Right forelimb (tissue), 1 donor: ENCODE measurements around the gene RNF166.

Experiments used
- DNase-seq: peaks from one replicate; pipeline ENCODE4 v3.0.0-alpha.2; 2018

The RNF166 gene

GRCh38 chr16:88691129-88691813 lies 14.9 kb downstream of the RNF166 start:
- DNase-seq = no peak

DNA sequence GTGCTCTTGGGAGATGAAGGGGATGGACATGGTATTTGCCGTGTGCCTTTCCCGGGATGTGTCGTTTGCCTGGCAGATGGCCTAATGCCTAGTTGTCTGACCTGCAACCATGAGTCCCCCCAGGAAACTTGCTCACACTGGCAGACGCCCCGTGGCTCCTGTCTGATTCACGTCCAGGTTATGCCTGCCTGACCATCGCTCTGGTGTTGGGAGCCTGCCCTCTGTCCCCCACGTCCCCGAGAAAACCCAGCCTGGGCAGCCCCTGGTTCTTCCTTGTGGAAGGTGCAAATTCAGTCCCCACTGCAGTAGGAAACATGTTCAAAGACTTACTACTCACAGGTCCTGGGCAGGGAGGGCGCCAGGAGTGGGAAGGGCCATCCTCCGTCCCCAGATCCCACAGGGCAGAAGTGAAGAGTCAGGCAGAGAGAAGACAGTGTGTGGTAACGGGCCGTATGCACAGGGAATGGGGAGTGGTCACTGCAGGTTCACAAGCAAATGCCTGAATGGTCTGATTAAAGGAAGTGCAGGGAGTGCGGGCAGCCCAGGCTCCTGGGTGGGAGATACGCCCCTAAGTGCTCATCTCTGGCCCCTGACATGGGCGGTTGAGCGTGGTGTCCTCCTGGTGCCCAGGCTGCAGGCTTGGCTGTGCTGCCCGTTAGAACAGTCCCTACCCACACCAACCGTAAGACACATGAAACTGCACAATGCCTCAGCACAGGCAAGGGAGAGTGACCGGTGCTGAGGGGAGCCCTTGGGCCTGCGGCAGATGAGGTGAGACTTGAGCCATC lies 15.7 kb downstream of the RNF166 start:
- DNase-seq = no peak

DNA sequence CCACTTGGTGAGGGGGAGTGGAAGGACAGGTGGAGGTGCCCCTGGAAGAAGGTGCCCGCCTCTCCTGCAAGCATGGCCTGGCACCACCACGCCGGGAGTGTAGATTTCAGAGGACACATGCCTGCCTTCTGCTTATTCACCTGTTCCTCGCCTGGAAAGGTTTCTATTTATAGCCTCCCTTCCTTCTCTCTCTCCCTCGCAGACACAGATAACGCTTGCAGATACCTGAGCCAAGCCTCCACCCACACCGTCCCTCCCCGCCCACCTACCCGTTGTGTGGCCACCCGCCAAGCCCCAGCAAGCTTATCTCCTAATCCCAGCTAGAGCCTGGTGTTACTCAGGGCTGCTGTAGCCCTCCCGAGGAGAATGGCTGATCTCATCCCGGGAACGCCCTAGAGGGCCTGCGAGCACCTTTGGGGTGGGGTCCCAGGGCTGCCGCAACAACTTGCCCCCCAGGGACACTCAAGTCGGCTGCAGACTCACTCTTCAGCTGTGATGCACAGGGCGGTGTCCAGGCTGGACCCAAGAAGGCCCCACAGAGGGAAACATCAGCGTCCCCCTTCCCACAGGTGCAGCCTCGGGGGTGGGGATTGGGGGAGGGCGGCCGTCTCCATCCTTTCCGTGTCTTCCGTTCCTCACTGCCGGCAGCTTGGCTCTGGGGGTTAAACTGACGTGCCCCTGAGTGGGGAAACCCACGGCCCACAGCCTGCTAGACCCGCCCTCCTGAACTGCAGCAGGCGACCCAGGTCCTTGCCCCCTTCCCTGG lies 18.0 kb downstream of the RNF166 start:
- DNase-seq = no peak

- DNase-seq = no peak
These were observed 18.6 kb downstream of the RNF166 start for GRCh38 chr16:88687676-88688012.

GRCh38 chr16:88687254-88687576 lies 19.0 kb downstream of the RNF166 start:
- no peak for DNase-seq

DNA sequence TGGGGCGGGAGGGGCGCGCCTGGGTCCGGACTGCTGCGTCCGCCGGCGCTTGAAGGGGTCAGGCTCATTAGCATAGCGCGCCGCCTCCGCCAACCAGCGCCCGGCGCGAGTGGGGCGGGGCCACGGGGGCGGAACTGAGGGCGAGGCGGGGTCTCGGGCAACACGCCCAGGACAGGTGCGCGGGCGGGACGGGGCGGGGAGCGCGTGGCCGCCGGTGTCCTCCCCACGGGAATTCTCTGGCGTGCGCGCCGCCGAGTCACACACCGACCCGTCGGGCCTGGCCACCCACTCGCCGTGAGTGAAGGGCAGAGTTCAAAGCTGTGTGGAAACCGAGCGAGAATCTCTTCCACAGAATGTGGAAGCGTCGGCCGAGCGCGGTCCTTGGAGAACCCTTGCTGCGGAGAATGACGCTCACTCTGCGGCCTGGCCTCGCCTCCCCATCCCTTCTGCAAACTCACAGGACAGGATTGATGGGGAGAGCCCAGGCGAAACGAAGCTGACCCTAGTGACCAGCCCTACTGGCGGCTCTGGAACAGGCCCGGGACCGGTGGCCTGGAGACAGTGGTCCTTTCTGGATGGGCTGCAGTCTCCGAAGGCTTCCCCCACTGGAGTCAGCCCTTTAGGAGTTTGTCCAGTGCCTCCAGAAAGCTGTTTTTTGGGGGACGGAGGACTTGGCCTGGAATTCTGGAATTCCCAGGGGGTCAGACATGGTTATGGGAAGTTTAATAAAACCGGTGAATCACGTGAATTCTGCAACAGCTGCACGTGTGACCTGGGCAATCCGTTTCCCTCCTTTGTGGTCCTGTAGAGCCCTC lies 19.6 kb downstream of the RNF166 start, which contains the start of gene SNAI3:
Gene SNAI3, minus strand, starts transcription at position 69 of the 815 bp plus-strand sequence. CDS start 101 bp downstream, outside the sequence.
- peak; percentile 74 for DNase-seq

GRCh38 chr16:88686062-88686438 lies 20.2 kb downstream of the RNF166 start:
- DNase-seq = no peak

DNA sequence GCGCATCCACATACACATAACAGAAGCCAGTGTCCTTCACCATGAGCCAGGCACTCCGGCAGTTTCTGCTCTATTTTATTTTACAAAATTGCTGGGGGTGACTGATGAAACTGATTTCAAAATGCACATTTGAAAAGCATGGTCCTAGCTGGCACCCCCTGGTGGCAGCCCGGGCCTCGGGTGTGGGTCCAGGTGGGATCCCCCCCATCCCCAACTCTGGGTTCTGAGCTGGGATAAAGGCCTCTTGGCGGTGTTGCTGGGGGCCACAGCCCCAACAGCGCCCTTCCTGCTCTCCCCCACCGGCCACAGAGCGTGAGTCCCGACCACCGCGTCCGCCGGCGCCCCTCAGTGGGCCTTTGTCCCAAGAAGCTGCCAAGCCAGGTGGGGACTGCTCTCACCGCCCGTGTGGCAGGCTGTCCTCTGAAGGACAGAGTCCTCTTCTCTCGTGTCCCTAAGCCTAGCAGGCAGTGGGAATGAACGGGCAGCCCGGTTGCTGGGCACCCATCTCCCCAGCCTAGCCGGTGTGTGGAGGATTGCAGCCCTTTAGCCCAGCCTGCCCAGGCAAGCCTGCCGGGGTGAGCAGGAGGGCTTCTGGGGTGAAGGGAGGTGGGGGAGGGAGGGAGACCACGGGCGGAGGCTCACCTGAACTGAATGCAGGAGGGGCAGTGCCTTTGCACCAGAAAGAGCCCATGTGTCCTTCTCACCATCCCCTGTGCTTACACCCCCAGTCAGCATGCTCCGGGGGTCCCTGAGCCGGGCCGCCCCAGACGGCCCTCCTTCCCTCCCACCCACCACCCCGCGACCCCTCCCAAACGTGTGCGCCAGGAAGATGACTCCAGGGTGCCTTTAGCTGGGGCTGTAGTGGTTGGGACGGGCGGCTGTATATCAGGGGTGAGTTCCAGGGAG lies 20.8 kb downstream of the RNF166 start:
- DNase-seq = no peak

DNA sequence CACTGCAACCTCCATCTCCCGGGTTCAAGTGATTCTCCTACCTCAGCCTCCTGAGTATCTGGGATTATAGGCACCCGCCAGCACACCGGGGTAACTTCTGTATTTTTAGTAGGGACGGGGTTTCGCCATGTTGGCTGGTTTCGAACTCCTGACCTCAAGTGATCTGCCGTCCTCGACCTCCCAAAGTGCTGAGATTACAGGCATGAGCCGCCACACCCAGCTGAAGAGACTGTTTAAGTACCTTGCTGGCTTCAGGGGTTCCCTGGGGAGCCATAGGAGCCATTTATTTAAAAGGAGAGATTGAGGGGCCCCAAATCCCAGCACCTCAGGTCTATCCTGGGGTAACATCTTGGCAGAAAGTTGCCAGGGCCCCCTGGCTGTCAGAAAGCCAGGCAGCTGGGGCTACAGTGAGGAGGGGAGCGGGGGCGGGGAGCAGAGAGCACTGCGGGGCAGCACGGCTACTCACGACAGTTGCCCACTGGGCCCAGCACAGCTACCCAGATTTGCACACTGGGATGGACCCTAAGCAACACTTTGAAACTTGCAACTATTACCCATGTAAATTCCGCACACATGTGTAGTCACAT lies 21.5 kb downstream of the RNF166 start:
- no peak for DNase-seq

DNA sequence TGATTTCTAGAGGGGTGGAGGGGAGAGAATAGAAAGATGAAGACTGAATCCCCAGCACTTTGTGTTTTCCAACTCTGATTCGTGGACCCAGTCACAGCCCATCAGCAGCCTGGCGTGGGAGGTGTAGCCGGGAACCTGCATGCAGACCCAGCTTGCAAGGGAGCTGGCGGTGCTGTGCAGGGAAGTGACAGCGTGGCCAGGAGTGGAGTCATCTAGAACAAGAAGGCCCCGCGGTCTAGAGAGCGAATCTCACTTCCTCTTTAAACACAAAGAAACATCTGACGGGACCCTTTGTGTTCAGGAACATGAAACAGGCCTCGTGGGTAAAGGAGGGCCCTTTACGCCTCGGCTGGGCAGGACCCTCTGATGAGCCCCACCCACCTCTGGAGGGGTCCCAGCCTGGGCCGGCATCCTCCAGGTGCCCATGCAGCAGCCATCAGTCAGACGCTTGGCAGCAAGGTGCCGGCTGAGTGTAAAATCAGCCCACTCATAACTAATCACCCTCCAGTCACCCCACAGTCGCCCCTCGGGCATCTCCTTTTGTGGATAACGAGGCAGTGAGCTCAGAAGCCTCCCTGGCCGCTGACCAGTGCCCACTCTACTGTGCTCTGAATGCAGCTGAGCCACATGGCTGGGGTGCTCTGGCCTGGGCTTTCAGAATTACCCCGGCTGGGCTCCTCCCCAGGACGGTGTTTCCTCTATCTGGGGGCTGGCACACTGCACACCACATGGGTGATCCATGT lies 24.3 kb downstream of the RNF166 start:
- DNase-seq = no peak

DNA sequence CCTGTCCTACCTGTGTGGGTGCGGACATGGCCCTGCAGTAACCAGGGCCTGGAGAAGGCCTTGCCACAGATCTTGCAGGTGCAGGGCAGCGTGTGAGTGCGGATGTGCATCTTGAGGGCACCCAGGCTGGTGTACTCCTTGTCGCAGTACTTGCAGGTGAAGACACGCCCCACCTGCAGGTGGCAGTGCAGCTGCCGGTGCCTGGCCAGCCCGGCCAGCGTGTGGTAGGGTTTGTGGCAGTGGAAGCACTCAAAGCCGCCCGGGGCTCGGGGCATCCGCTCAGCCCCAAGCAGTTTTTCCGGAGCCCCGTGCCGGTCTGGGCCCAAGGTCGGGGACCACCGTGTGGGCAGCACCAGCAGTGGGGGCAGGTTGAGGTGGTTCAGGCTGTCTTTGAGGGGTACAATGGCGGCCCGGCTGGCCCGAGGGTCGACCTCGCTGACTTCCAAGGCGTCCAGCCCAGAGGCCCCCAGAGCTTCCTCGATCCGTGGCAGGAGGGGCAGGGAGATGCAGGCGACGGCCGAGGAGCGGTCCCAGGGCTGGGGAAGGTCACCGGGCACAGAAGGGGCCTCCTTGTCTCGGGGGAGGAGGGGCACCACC lies 25.0 kb downstream of the RNF166 start:
- no peak for DNase-seq

- DNase-seq = no peak
These were observed 25.6 kb downstream of the RNF166 start for GRCh38 chr16:88680554-88681083.

- DNase-seq = no peak
These were observed 27.8 kb downstream of the RNF166 start for GRCh38 chr16:88678224-88678979.

- no peak for DNase-seq
These were observed 28.5 kb downstream of the RNF166 start for GRCh38 chr16:88677721-88678120.

- DNase-seq = no peak
These were observed 29.5 kb downstream of the RNF166 start for GRCh38 chr16:88676502-88677242.

DNA sequence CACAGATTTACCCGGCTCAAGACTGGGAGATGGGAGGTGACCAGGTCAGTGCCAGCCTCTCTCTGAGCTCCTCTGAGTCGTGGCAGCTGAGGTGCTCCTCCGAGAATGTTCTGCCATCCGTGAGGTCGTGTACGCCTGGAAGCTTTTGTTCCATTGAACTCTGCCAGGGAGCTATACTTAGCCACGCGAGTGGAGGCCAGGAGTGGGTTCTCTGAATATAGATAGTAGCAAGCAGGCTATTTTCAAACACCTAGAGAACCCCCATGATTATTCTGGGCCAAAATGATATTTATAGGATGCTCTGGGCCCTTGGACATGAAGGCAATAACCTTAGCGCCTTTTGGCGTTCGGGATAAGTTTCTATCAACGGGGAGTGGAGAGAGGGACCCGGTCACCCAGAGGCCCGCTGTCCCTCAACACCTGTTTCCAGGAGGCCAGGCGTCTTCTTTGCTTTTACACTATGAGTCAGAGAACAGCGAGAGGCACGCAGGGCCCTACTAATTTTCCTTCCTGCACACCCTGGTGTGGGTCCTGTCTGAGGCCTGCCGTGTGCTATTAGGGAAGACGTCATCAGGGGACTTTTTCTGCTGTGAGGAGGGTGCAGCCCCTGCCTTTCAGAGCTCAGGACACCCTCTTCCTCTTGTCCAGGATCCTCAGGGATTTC lies 32.4 kb downstream of the RNF166 start:
- no peak for DNase-seq

DNA sequence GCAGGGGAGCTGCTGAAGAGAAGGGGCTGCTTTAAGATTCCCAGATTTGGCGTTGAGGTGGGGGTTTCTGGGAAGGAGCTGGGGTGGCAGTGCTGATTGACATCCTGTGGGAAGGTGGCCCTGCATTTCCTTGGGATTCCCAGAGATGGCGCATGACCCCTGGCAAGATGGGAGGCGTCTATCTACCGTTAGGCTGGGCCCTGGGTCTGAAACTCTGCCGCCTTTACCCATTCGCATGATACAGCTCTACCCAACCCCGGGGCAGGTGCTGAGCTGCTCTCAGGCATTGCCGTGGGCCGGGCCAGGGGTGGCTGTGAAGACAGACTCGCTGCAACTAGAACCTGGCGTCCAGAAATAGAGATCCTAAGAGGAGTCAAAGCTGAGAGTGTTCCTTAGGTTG lies 33.4 kb downstream of the RNF166 start:
- no peak for DNase-seq

GRCh38 chr16:88671806-88672205 lies 34.4 kb downstream of the RNF166 start:
- DNase-seq = no peak
